MV-4-11 (cell line): ENCODE measurements around the gene DICER1.

ENCODE experiments used
- DNase-seq: peaks from one replicate; lab custom pipeline; 2025; lab: John Stamatoyannopoulos, UW

Gene DICER1

DNA sequence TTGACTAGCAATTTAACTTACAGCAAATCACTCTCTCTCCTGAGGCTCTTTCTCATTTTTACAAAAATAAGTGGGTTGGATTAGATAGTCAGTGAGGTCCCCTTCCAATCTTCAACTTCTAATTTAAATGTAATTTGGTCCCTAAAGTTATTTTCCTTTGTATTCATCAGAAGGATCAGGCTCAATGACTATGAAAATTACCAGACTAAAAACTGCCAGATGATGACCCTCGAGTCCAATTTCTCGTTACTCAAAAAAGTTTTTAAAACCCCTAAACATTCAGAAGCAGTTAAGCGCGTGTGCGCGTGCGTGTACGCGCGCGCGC lies 34.7 kb downstream of the DICER1 start:
- no peak for DNase-seq

DNA sequence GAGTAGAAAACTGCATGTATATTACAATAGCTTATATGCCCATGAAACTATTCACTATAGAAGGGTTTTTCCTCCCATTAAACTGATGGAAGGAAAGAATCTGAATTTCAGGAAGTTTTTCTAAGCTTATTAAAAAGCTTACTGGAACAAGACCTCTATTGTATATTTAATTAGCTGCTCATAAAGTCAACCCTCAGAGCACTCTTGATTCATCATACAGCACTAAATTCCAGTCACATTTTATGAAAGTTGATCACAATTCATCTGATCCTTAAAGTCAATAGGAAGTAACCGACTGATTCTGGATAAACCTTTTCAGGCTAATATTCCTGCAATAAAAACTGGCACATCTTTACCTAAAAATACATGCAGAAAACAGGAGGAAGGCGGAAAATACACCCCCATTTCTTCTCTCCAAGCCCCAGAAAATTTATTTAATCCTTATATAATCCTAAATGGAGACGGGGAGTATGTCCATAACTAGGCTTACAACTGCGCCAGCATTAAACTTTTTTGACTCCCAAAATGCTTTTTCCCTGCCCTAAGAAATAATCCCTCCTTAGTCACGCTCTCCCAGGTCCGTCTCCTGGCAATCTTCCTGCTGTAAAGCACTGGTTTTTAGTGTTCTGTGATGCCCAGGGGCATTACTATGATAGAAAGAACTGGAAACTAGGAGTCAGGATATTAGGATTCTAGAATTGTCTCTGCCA lies 35.3 kb downstream of the DICER1 start:
- DNase-seq = no peak

DNA sequence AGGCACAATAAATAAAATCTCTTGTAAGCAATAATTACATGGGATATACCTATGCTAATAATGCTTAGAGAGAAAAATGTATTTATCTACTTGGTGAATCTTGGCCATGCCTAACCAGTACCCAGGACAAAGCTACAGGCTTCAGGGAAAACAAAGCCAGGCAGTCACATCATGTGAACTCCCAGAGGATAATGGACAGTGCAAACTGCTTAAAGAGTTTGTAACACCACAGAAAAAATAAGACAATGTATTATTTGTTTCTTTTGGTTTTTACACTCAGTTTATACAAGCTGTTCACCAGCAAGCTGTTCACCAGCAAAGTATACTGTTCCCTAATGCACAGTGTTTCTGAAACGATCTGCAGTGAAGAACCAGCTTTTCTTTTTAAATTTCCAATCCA lies 38.0 kb downstream of the DICER1 start:
- DNase-seq = no peak

DNA sequence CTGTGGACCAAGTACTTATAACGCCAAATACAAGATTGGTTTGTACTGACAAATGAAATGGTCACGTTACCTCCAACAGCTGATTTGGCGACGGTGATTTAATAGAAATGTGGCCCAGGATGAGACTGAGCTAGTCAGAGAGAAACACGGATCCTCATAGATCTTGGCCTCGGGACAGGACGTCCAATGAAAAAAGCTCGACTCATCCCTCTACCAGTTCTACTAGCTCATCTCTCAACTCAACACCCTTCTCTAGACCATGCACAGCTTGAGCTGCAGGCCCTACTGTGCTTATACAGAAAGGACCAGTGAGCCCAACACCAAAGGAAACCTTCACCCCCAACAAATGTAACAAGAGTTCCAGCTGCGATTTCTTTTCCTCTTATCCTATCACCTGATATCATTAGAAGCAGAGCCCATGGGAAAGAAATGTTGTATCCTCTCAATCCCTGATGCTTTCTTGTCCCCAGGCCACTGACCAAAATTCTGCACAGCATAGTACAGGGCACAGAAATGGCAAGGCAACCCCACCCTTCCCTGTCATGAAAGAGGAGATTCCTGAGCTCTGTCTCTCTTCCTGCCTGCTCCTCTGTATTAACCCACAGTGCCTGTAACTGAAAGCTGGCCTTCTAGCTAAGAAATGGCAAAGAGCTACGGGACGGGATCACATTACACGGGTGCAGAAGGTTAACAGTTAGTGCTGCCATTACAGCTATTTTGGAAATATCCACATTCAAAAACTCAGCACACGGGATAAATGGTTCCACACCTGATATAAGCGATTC lies 39.2 kb downstream of the DICER1 start:
- DNase-seq = no peak

DNA sequence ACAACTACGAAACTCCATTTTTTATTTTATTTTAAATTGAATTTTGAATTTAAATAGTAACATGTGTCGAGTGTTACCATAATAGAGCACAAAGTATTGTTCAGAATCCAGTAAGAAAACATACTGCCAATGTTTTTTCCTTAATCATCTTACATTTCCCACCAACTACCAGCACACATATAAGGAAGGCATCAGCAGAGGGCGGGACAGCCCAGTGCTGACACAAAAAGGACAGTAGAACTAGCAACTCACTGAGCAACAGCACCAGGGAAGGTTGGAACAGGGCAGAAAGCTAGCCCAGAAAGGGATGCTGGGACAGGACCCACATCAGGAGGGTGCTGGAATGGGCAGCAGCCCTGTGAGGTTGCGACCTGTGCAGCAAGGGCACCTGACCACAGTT lies 43.9 kb downstream of the DICER1 start:
- DNase-seq = no peak

DNA sequence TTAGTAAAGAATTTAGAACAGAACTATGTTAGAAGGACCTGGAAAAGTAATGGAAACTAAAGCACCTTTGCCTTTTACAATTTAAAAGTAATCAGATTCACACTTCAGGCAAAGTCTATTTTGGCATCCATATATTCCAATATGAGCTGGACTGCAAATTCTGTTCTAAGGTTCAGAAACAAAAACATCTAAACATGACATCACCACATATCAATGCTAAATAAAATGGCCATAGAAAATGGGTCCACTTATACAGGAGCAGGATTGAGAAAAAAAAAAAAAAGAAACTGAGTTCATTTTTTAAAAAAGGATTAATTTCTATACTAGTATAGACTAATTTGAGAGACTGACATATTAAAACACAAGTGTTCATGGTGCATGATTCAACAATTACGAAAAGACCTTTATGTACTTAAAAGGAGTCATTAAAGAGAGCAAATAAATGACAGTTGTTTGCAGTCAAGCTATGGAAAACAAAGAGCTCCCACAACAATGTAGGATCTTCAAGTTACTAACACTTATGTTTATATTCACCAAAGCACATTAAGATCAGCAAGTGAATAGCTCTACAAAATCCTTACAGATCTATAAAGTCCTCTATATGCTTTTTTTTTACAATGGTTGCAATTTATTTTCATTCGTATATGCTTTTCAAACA lies 45.7 kb downstream of the DICER1 start:
- DNase-seq = no peak

DNA sequence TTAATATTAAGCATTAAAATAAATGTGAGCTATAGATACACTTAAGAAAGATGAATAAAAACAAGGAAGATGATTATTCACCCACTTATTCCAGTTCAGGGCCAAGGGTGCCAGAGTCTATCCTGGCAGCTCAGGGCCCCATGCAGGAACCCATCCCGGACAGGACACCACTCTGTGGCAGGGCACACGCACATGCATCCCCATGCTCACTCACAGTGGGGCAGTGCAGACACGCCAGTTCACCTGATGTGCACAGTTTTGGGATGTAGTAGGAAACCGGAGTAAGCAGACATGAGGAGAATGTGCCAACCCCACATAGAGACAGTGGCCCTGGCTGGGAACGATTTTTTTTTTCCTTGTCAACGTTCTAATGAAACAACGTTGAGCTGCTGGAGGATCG lies 47.2 kb downstream of the DICER1 start:
- DNase-seq = no peak

DNA sequence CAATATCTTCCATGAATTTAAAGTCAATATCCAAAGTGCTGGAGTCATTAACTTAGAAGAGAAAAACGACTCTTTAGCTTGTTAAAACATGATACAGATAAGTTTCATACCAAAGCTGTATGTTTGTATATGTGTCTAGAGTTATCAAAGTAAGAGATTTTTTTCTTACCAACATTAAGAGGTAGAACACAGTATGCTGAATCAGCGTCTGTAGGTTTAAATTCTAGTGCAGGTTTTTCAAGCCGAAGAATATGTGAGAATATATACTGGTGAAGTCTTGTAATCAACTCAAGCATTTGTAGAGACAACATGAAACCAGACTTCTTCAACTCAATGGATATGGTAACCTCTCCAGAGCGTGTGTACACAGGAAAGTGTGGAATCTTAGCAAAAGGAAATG lies 49.6 kb downstream of the DICER1 start:
- no peak for DNase-seq

DNA sequence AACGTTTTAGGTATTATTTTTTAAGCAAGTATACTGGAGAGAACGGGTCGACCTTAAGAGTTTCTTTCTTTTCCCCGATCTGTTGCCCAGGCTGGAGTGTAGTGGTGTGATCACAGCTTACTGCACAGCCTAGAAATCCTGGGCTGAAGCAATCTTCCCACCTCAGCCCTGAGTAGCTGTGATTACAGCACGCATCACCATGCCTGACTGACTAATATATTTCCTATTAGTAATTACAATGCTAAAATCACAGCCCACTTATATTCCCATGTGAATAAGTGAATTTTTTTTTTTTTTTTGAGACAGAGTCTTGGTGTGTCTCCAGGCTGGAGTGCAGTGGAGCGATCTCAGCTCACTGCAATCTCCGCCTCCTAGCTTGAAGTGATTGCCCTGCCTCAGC lies 50.4 kb downstream of the DICER1 start:
- no peak for DNase-seq

DNA sequence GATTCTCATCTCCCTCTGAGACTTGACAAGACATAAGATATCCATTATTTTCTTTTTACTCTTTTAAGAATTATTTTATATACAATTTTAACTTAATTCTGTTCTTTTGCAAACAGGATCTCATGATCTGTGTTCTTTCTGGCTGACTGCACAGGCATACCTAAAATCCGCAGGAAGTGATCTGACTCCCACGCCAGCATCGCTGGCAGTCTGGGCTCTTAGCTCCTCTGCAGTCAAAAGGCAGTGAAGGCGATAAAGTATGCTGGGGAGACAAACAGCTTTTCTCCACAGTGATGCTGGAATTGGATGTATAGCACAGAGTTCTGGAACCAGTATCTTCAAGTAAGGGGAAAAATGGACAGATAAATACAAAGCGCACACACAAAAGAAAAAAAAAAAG lies 52.4 kb downstream of the DICER1 start:
- no peak for DNase-seq

DNA sequence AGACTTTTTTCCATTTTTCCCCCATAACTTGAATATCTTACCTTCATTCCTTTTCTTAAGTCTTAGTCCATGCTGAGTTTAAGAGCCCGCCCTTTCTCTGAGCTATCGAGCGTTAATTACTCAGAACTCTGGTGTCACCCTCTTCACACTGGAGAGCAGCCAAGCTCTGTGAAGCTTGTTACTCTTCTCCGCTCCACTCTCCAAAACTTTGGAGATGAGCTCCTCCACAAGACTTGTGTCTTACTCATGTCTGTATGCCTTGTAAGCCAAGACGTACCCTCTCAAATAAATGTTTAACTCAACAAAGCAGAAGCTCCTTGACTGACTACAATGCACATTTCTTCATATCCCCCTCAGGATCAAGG lies 54.7 kb downstream of the DICER1 start:
- DNase-seq = no peak

DNA sequence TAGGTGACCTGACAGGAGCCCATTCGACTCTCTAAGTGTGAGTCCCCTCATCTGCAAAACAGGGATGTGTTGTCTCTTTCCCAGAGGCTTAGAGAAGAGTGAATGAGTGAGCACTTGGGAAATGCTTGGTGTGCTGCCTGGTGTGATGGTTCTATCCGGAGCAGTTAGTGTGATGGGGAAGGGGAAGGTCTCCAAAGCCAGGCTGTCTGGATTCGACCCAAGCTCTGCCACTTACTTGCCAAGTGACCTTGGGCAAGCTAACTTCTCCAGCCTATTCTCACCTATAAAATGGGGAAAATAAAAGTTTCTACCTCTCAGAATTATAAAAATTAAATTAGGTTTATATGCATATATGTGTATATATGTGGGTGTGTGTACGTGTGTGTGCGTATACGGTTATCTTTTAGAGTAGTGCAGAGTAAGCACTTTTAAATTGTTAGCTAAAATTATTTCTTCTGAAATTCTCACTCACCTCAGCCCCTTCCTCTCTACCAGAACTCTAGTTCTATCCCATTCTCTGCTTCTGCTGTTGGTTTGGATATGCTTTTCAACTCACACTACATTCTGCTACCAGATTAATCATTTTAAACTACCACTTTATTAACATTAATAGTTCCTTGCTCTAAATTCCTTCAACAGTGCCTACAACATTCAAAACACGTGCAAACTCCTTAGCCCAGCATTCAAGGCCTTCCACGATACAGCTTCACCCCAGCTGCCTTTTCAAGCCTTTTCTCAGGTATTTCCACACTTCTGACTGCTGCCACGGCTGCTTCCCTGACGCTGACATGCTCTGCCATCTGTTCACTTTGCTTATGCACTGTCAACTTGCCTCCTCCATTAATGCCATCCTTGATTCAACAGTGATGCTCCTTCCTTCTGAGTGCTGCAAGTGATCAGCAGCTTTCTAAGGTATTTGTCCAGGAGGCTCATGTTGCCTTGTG lies 55.3 kb downstream of the DICER1 start:
- DNase-seq = no peak

DNA sequence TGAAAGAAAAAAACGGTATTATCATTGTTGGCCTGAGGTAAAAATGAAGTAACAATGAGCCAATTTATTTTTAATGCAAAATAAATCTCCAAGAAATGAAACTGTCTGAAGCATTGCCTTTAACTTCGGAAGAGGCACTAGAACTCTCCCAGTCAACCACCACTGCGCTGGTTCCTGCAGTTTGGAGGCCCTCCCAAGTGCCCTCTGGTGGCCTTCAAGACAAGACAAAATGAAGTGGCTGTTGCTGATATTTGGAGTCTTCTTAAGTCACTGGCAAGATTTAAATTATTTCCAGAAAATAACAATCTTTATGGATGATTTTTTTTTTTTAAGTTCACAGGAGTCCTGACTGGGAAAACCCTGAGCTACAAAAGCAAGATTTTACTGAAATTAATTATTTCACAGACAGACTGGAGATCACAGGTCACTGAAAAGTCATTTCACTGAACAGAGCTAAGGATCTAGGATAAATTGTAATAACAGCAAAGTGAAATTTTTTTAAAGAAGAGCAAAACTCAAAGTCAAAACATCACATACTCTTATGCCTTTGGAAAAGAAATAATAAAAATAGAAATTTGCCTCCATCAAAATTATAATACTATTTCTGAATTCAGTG lies 58.2 kb downstream of the DICER1 start:
- peak; percentile 51 for DNase-seq

DNA sequence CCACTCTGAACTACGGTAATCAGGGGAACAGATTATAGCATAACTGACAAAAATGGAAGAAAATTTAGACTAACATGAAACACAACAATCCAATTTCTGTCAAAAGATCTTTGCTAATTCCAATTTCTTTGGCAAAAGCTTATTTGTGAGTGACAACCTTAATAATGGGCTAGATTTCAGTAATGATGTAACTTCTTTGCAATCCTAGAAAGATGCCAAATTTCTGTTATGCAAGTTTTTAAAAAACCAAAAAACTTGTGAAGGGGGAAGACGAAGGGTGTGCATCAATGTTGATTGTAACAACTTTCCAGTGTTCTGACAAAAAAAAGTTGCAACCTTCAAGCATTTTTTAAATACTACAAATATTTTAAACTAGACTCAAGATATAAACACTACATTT lies 59.9 kb downstream of the DICER1 start:
- DNase-seq = no peak

DNA sequence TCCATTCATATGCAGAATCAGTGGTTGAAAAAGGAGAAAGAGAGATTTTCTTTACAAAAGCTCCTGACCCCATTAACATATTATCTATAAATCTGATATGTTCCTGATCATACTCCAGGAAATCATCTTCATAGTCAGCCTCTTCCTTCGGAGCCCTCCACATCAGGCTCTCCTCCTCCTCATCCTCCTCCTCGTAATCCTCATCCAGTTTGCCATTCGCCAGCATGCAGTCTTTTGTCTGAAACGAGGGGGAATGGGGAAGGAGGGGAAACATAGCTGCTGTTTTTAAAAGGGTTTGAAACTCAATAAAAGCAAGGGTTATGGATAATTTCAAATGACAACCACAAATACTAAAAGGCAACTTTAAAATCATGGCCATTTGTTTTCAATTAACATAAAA lies 60.9 kb downstream of the DICER1 start:
- DNase-seq = no peak

DNA sequence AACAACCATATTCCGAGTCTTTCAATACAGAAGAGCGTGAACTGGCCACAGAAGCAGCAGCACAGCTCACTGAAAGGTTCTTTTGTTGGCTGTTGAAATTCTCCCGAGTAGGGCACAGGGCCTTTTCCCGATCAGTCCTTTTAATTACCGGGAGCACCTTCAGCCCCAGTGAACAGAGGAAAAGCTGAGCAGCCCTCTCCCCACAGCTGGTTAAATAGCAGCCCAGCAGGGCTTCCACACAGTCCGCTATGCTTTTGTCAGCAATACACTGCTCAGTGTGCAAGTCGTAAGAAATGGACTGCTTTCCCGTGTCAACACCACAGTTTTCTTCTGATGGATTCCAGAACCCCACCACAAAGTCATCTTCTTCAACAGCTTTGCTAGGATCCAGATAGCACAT lies 61.3 kb downstream of the DICER1 start:
- DNase-seq = no peak

DNA sequence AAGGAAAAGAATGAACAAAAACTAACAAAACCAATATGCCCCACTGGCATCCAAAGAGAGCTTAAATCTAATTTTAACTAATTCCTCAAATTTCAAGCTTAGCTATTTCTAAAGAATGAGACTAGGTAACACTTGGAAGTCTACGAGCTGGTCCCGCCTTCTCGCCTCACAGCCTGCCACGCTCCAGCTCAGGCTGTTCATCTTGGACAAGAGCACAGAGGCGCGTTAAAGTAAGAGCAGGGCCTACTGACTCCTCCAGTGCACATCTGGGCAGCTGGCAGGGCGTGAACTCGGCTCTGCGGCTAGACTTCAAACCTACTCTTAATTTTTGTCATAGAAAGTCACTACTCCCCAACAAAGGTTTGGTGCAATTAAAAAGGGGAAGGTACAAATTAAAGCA lies 64.6 kb downstream of the DICER1 start:
- no peak for DNase-seq

DNA sequence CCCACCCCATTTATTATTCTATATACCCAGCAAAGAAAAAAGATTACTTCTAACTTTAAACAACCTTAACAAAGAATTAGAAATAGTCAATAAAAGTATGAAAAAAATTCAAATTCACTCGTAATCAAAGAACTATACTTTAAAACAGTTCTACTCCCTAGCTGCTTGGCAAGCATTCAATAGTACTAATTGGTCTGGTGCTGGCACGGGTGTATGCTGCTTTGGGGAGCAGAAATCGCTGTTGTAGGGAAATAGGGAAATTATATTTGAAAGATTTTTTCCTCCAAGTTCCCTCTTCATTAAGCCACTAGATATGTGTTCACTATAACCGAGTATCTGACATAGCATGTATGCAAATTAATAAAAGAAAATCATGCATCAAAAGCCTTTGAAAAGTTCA lies 65.7 kb downstream of the DICER1 start:
- DNase-seq = no peak

DNA sequence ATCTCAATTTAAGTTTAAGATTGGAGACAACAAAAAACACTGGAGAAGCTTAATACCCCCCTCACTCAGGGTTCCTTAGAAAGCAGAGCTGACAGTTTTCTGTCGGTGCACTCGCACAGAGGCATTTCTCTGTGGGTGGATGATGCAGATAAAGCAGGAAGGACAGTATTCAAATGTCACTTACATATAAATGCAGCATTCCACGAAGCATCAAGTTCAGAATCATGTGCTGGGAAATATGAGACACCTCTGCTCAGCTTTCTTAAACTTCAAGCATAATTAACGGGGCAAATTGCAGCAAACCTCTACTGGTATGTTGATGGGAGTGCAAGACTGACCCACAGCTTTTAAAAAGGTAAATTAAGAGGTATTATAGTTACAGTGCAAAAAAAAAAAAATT lies 68.7 kb downstream of the DICER1 start:
- no peak for DNase-seq

DNA sequence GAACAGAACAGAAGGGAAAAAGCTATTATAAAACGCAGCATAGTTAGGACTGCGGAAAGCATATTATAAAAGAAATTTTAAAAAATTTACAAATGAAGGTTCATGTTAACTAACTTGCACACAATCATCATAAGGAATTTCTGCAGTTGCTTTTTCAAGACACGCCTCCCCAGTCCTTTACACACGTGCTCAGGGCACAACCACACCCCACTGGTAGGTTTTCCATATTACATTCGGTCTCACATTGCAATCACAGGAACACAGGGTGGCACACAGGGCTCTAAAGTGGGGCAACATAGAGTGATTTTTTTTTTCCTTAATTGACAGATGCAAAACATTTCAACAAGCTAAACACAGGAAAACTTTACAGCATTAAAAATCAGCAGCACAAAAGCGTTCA lies 69.7 kb downstream of the DICER1 start:
- no peak for DNase-seq

DNA sequence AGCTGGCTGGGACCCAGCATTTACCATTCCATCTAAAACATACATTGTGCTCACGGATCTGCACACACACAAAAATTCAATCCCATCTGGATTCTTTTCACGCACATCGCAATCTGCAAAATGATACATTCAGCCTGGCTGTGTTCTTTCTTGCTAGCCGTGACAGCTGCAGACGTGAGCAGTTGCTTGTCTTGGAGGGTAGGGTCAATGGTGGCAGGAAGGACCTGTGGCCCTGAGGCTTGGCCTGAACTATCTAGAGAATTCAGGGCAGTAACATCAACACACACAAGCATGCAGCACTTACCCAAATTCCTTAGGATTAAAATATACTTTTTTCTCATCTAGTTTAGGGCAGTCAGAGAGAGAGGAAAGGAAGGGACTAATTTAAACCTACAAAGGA lies 72.0 kb downstream of the DICER1 start:
- DNase-seq = no peak

DNA sequence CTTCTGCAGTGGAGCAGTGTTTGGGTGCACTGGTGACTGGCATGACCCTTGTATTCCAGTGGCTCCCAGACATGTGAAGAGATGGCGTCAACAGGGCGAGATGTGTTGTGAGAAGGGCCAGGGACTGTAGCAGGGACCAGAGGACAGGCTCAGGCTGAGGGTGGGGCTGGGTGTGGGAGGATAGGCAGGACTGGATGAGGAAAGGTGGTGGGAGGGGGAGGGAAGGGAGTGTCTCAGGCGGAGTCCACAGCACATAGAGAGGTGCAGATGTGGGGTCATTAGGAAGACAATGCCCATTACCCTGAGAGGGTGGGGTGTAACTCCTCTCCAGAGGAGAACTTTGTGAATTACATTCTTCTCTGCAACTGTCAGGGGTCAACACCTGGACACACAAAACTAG lies 78.5 kb downstream of the DICER1 start:
- no peak for DNase-seq
